ENCODE results near the gene HSPB3.

Gene HSPB3

GRCh38 chr5:54455413-54456157, at the start of gene HSPB3:
Gene HSPB3, plus strand, starts transcription at chr5:54455699. Its CDS starts 91 bp downstream, at chr5:54455790.
- peak; percentile 83 for ATAC-seq
- TF ChIP-seq CREB5 (CRISPR knock-in tag; IDR thresholded peaks at IDR 0.05; ENCODE audit: low read depth): no peak
- TF ChIP-seq OSR1 (CRISPR knock-in tag; IDR thresholded peaks at IDR 0.05): no peak
- TF ChIP-seq CSRNP3 (CRISPR knock-in tag; IDR thresholded peaks at IDR 0.05): no peak
- TF ChIP-seq ZFP30 (CRISPR knock-in tag; IDR thresholded peaks at IDR 0.05): no peak
- no peak for TF ChIP-seq GLIS3 (CRISPR knock-in tag; IDR thresholded peaks at IDR 0.05)
- no peak for TF ChIP-seq PPARA (CRISPR knock-in tag; IDR thresholded peaks at IDR 0.05; ENCODE audit: borderline replicate concordance)
- TF ChIP-seq ZFP3 (CRISPR knock-in tag; IDR thresholded peaks at IDR 0.05): no peak
- TF ChIP-seq ZC3H10 (CRISPR knock-in tag; IDR thresholded peaks at IDR 0.05): no peak
- TF ChIP-seq PATZ1 (CRISPR knock-in tag; IDR thresholded peaks at IDR 0.05; ENCODE audit: borderline replicate concordance): no peak
- TF ChIP-seq CSDC2 (CRISPR knock-in tag; IDR thresholded peaks at IDR 0.05): no peak
- no peak for TF ChIP-seq POU6F1 (CRISPR knock-in tag; IDR thresholded peaks at IDR 0.05; ENCODE audit: borderline replicate concordance, low read depth)
- TF ChIP-seq RARB (CRISPR knock-in tag; IDR thresholded peaks at IDR 0.05): no peak
- TF ChIP-seq ZNF8 (CRISPR knock-in tag; IDR thresholded peaks at IDR 0.05): no peak
- TF ChIP-seq TCF4 (CRISPR knock-in tag; IDR thresholded peaks at IDR 0.05; ENCODE audit: borderline replicate concordance): no peak
- no peak for TF ChIP-seq ESRRG (CRISPR knock-in tag; IDR thresholded peaks at IDR 0.05)

- ATAC-seq: no peak
- TF ChIP-seq ZNF565 (CRISPR knock-in tag; conservative IDR thresholded peaks at IDR 0.05; ENCODE audit: low read depth) (no peak), CSRNP3 (CRISPR knock-in tag; IDR thresholded peaks at IDR 0.05) (no peak), ZNF8 (CRISPR knock-in tag; IDR thresholded peaks at IDR 0.05) (no peak), ZFP3 (CRISPR knock-in tag; IDR thresholded peaks at IDR 0.05) (no peak), GLIS3 (CRISPR knock-in tag; IDR thresholded peaks at IDR 0.05) (no peak), CSDC2 (CRISPR knock-in tag; IDR thresholded peaks at IDR 0.05) (no peak), SNAI2 (CRISPR knock-in tag; IDR thresholded peaks at IDR 0.05) (no peak)
These were observed 44.3 kb upstream of the HSPB3 start for GRCh38 chr5:54411176-54411575.

- ATAC-seq: no peak
- TF ChIP-seq RARB (CRISPR knock-in tag; IDR thresholded peaks at IDR 0.05) (no peak), ZNF565 (CRISPR knock-in tag; conservative IDR thresholded peaks at IDR 0.05; ENCODE audit: low read depth) (no peak), CREB5 (CRISPR knock-in tag; IDR thresholded peaks at IDR 0.05; ENCODE audit: low read depth) (no peak), GLIS3 (CRISPR knock-in tag; IDR thresholded peaks at IDR 0.05) (no peak), SNAI2 (CRISPR knock-in tag; IDR thresholded peaks at IDR 0.05) (no peak), ARNTL (CRISPR knock-in tag; IDR thresholded peaks at IDR 0.05; ENCODE audit: borderline replicate concordance, low read depth) (no peak), ZFP30 (CRISPR knock-in tag; IDR thresholded peaks at IDR 0.05) (no peak), TCF4 (CRISPR knock-in tag; IDR thresholded peaks at IDR 0.05; ENCODE audit: borderline replicate concordance) (no peak), BACH2 (CRISPR knock-in tag; IDR thresholded peaks at IDR 0.05; ENCODE audit: borderline replicate concordance) (no peak), PPARA (CRISPR knock-in tag; IDR thresholded peaks at IDR 0.05; ENCODE audit: borderline replicate concordance) (no peak), OSR1 (CRISPR knock-in tag; IDR thresholded peaks at IDR 0.05) (no peak), ESRRG (CRISPR knock-in tag; IDR thresholded peaks at IDR 0.05) (no peak), TOX (CRISPR knock-in tag; IDR thresholded peaks at IDR 0.05; ENCODE audit: borderline replicate concordance) (no peak), POU6F1 (CRISPR knock-in tag; IDR thresholded peaks at IDR 0.05; ENCODE audit: borderline replicate concordance, low read depth) (no peak), PATZ1 (CRISPR knock-in tag; IDR thresholded peaks at IDR 0.05; ENCODE audit: borderline replicate concordance) (no peak)
These were observed 42.6 kb upstream of the HSPB3 start for GRCh38 chr5:54412913-54413312.

Measured in SK-N-SH treated with all-trans-retinoic acid at 6 μM for 48 hours (cell line).